Caco-2 (cell line): ENCODE results near the gene TFPT. TPM values are rescaled to one million over a fixed set of nuclear protein-coding genes. Genes with fewer than 3 reads are reported as not detected.

Source experiments
- BruUV-seq: library from RNA; stranded (reverse); fragments of 400-500 nt; replicated peaks from 2 replicates; lab custom pipeline; 2021; lab: Mats Ljungman, UMichigan
- CTCF ChIA-PET: fragments of 300-600 bp; sonication (Branson Sonifier 250); formaldehyde crosslinking; loops from one replicate; lab custom pipeline; 2022; ENCODE audit warnings: antibody characterized with exemption; lab: Charles Lee
- POLR2A ChIA-PET: fragments of 300-600 bp; sonication (Branson Sonifier 250); formaldehyde crosslinking; loops from one replicate; lab custom pipeline; 2022; ENCODE audit warnings: antibody characterized with exemption; lab: Charles Lee
- DNase-seq, 2 experiments: peaks; one replicate each; pipeline versions ENCODE4 v3.0.0 to v3.0.0-alpha.2; 2020 to 2022
- H3K27me3 ChIP-seq: replicated peaks from 2 replicates; pipeline ENCODE4 v1.6.0; 2011; ENCODE audit warnings: low read length; ENCODE audit not compliant: control insufficient read depth, insufficient read depth
- H3K36me3 ChIP-seq: 2 replicates; pipeline ENCODE4 v1.5.1; 2011; ENCODE audit warnings: low read length; ENCODE audit not compliant: control insufficient read depth, insufficient read depth
- H3K4me1 ChIP-seq: fragments of 250-450 bp; sonication (Bioruptor Pico); 2 replicates; pipeline ENCODE4 v1.5.1; 2020; ENCODE audit warnings: mild to moderate bottlenecking
- H3K4me3 ChIP-seq: 2 replicates; pipeline ENCODE4 v1.5.1; 2011; ENCODE audit warnings: low read depth, mild to moderate bottlenecking, control low read depth, low read length
- H3K9me3 ChIP-seq: fragments of 250-450 bp; sonication (Bioruptor Pico); 2 replicates; pipeline ENCODE4 v1.5.1; 2020; ENCODE audit warnings: mild to moderate bottlenecking, moderate library complexity
- H3K27ac Mint-ChIP-seq: one replicate; pipeline ENCODE4 v1.8.0; 2022; ENCODE audit warnings: mixed read lengths; ENCODE audit not compliant: unreplicated experiment
- H3K27me3 Mint-ChIP-seq: one replicate; pipeline ENCODE4 v1.8.0; 2022; ENCODE audit warnings: mixed read lengths; ENCODE audit not compliant: insufficient read depth, unreplicated experiment
- H3K36me3 Mint-ChIP-seq: one replicate; pipeline ENCODE4 v1.8.0; 2022; ENCODE audit warnings: mild to moderate bottlenecking, mixed read lengths; ENCODE audit not compliant: insufficient read depth, unreplicated experiment
- H3K4me1 Mint-ChIP-seq: one replicate; pipeline ENCODE4 v1.8.0; 2022; ENCODE audit warnings: low read depth, mixed read lengths; ENCODE audit not compliant: unreplicated experiment
- H3K4me3 Mint-ChIP-seq: one replicate; pipeline ENCODE4 v1.8.0; 2022; ENCODE audit warnings: mild to moderate bottlenecking, moderate library complexity, mixed read lengths; ENCODE audit not compliant: unreplicated experiment
- H3K9me3 Mint-ChIP-seq: one replicate; pipeline ENCODE4 v1.8.0; 2022; ENCODE audit warnings: mixed read lengths; ENCODE audit not compliant: unreplicated experiment
- intact Hi-C: fragments of 100-400 bp; cut with micrococcal nuclease; formaldehyde crosslinking; loops from one replicate; pipeline ENCODE4 v1.10.0; 2022; ENCODE audit not compliant: unreplicated experiment
- total RNA-seq: library from RNA; stranded (reverse); gene quantifications from 2 replicates; pipeline ENCODE4 v1.2.3, GENCODE V29; 2022
- TF ChIP-seq, protein P1 (sequence below), 2 experiments: fragments of 200-600 bp in 1 of 2; IDR thresholded peaks; 1 replicate in 1 of 2; 2 replicates in 1 of 2; pipeline versions ENCODE4 v1.5.1 to v1.8.0; 2011 to 2022; ENCODE audit warnings: antibody characterized with exemption in 1 of 2, control low read depth in 1 of 2, inconsistent platforms in 1 of 2, low read depth in 1 of 2, low read length in 1 of 2, mild to moderate bottlenecking in 1 of 2, moderate library complexity in 1 of 2; ENCODE audit not compliant: insufficient read depth in 1 of 2, severe bottlenecking in 1 of 2, unreplicated experiment in 1 of 2

TFPT gene
- total RNA-seq, 1 experiment from 2014 or later, result 23.0 TPM

GRCh38 chr19:54108496-54108895 is 7.0 kb downstream of the TFPT start:
- H3K4me3 Mint-ChIP-seq, result no peak overlapping the region
- H3K4me1 Mint-ChIP-seq, result peaks cover 13% of the 10 kb centered on the region
- Histone ChIP-seq H3K4me3 (no peak overlapping the region), H3K4me1 (no peaks in the 10 kb centered on the region), H3K27me3 (no peaks in the 10 kb centered on the region), H3K36me3 (peaks cover 4% of the 10 kb centered on the region), H3K9me3 (no peaks in the 10 kb centered on the region)
- ChIA-PET CTCF (no interaction called here), POLR2A (no interaction called here)
- intact Hi-C loops, result no loop called here
- TF ChIP-seq, protein P1, sequence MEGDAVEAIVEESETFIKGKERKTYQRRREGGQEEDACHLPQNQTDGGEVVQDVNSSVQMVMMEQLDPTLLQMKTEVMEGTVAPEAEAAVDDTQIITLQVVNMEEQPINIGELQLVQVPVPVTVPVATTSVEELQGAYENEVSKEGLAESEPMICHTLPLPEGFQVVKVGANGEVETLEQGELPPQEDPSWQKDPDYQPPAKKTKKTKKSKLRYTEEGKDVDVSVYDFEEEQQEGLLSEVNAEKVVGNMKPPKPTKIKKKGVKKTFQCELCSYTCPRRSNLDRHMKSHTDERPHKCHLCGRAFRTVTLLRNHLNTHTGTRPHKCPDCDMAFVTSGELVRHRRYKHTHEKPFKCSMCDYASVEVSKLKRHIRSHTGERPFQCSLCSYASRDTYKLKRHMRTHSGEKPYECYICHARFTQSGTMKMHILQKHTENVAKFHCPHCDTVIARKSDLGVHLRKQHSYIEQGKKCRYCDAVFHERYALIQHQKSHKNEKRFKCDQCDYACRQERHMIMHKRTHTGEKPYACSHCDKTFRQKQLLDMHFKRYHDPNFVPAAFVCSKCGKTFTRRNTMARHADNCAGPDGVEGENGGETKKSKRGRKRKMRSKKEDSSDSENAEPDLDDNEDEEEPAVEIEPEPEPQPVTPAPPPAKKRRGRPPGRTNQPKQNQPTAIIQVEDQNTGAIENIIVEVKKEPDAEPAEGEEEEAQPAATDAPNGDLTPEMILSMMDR (IDR thresholded peaks at IDR 0.05; ENCODE audit: insufficient read depth in 1 of 2, low read depth in 1 of 2, low read length in 1 of 2, severe bottlenecking in 1 of 2, unreplicated experiment in 1 of 2), result no peak
- peaks cover 71% of the 10 kb centered on the region for H3K36me3 Mint-ChIP-seq
- BruUV-seq, result no TSS peak
- no peak for DNase-seq
- H3K27me3 Mint-ChIP-seq, result no peaks in the 10 kb centered on the region
- H3K27ac Mint-ChIP-seq, result no peak overlapping the region
- no peaks in the 10 kb centered on the region for H3K9me3 Mint-ChIP-seq

- POLR2A ChIA-PET, result no interaction called here
- Mint-ChIP-seq H3K4me3 (no peak overlapping the region), H3K27me3 (no peaks in the 10 kb centered on the region), H3K27ac (no peak overlapping the region), H3K4me1 (peaks cover 13% of the 10 kb centered on the region), H3K36me3 (peaks cover 65% of the 10 kb centered on the region), H3K9me3 (no peaks in the 10 kb centered on the region)
- Histone ChIP-seq H3K9me3 (no peaks in the 10 kb centered on the region), H3K27me3 (no peaks in the 10 kb centered on the region), H3K4me1 (no peaks in the 10 kb centered on the region), H3K36me3 (peaks cover 4% of the 10 kb centered on the region), H3K4me3 (no peak overlapping the region)
- peak in 1 of 2 experiments; percentile 25 for DNase-seq
- BruUV-seq, result no TSS peak
- CTCF ChIA-PET, result no interaction called here
- TF ChIP-seq, protein P1 (IDR thresholded peaks at IDR 0.05; ENCODE audit: insufficient read depth in 1 of 2, low read depth in 1 of 2, low read length in 1 of 2, severe bottlenecking in 1 of 2, unreplicated experiment in 1 of 2), result no peak
- intact Hi-C loops, result no loop called here
These were observed 7.5 kb downstream of the TFPT start for GRCh38 chr19:54107876-54108490.

DNA sequence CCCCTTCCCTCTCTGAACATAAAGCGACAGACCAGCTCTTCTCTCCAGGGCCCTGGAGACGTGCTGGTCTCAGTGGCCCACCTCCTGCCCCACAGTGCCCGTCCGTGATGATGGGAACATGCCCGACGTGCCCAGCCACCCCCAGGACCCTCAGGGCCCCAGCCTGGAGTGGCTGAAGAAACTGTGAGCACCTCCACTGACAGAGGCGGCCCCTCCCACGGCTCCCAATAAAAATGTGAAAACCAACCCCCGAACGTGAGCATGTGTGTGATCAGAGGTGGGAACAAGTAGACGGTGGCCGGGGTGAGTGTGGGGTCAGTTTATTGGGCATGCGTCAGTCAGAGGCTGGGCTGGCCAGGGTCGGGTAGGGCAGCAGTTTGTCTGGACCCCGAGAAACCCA is 8.7 kb downstream of the TFPT start:
- BruUV-seq, result no TSS peak
- peak in 1 of 2 experiments; percentile 25 for DNase-seq
- ChIA-PET CTCF (interaction anchor here (0.8 kb wide), 1 partner anchor 8 kb away, joined by 3 read pairs; no protein-coding TSS in a partner anchor), POLR2A (no interaction called here)
- intact Hi-C loops, result no loop called here
- H3K4me1 ChIP-seq, result no peaks in the 10 kb centered on the region
- peaks cover 13% of the 10 kb centered on the region for H3K4me1 Mint-ChIP-seq
- H3K4me3 Mint-ChIP-seq, result no peak overlapping the region
- H3K9me3 Mint-ChIP-seq, result no peaks in the 10 kb centered on the region
- H3K4me3 ChIP-seq, result no peak overlapping the region
- TF ChIP-seq, protein P1 (IDR thresholded peaks at IDR 0.05; ENCODE audit: insufficient read depth in 1 of 2, low read depth in 1 of 2, low read length in 1 of 2, severe bottlenecking in 1 of 2, unreplicated experiment in 1 of 2), result no peak
- H3K27ac Mint-ChIP-seq, result no peak overlapping the region
- peaks cover 4% of the 10 kb centered on the region for H3K36me3 ChIP-seq
- no peaks in the 10 kb centered on the region for H3K27me3 ChIP-seq
- H3K27me3 Mint-ChIP-seq, result no peaks in the 10 kb centered on the region
- peaks cover 65% of the 10 kb centered on the region for H3K36me3 Mint-ChIP-seq
- no peaks in the 10 kb centered on the region for H3K9me3 ChIP-seq
